ENCODE measurements around the gene FAR1. TPM values are rescaled to one million over a fixed set of nuclear protein-coding genes. Genes with fewer than 3 reads are reported as not detected.

The FAR1 gene
- total RNA-seq, 1 donor from 2014 or later = 58.0 TPM

GRCh38 chr11:13674799-13675509 lies 6.5 kb downstream of the FAR1 start:
- Mint-ChIP-seq H3K9me3 (ENCODE audit: low read depth) (no peaks in the 10 kb centered on the region), H3K36me3 (ENCODE audit: insufficient read depth) (peaks cover 9% of the 10 kb centered on the region), H3K27me3 (peaks cover 49% of the 10 kb centered on the region), H3K4me3 (ENCODE audit: low read depth) (no peak overlapping the region), H3K27ac (no peak overlapping the region), H3K4me1 (ENCODE audit: low read depth) (peaks cover 28% of the 10 kb centered on the region)
- DNase-seq (ENCODE audit: low spot score, unreplicated experiment) = no peak
- no peak for TF ChIP-seq CTCF (IDR thresholded peaks at IDR 0.05; ENCODE audit: unreplicated experiment)

- Mint-ChIP-seq H3K4me1 (ENCODE audit: low read depth) (peaks cover 21% of the 10 kb centered on the region), H3K27ac (no peak overlapping the region), H3K4me3 (ENCODE audit: low read depth) (no peak overlapping the region), H3K9me3 (ENCODE audit: low read depth) (no peaks in the 10 kb centered on the region), H3K27me3 (peaks cover 56% of the 10 kb centered on the region), H3K36me3 (ENCODE audit: insufficient read depth) (peaks cover 7% of the 10 kb centered on the region)
- DNase-seq (ENCODE audit: low spot score, unreplicated experiment) = no peak
- no peak for TF ChIP-seq CTCF (IDR thresholded peaks at IDR 0.05; ENCODE audit: unreplicated experiment)
Measured at GRCh38 chr11:13676576-13676975, 8.1 kb downstream of the FAR1 start.

GRCh38 chr11:13679768-13680167 lies 11.3 kb downstream of the FAR1 start:
- no peak overlapping the region for H3K4me3 Mint-ChIP-seq (ENCODE audit: low read depth)
- no peak for DNase-seq (ENCODE audit: low spot score, unreplicated experiment)
- no peak for TF ChIP-seq CTCF (IDR thresholded peaks at IDR 0.05; ENCODE audit: unreplicated experiment)
- H3K36me3 Mint-ChIP-seq (ENCODE audit: insufficient read depth) = peaks cover 5% of the 10 kb centered on the region
- H3K4me1 Mint-ChIP-seq (ENCODE audit: low read depth) = peaks cover 13% of the 10 kb centered on the region
- peaks cover 50% of the 10 kb centered on the region for H3K27me3 Mint-ChIP-seq
- H3K9me3 Mint-ChIP-seq (ENCODE audit: low read depth) = no peaks in the 10 kb centered on the region
- no peak overlapping the region for H3K27ac Mint-ChIP-seq

- H3K4me3 Mint-ChIP-seq (ENCODE audit: low read depth) = no peak overlapping the region
- peaks cover 42% of the 10 kb centered on the region for H3K27me3 Mint-ChIP-seq
- H3K9me3 Mint-ChIP-seq (ENCODE audit: low read depth) = no peaks in the 10 kb centered on the region
- H3K4me1 Mint-ChIP-seq (ENCODE audit: low read depth) = peaks cover 12% of the 10 kb centered on the region
- no peak for DNase-seq (ENCODE audit: low spot score, unreplicated experiment)
- no peak overlapping the region for H3K27ac Mint-ChIP-seq
- H3K36me3 Mint-ChIP-seq (ENCODE audit: insufficient read depth) = peaks cover 5% of the 10 kb centered on the region
- no peak for TF ChIP-seq CTCF (IDR thresholded peaks at IDR 0.05; ENCODE audit: unreplicated experiment)
Measured at GRCh38 chr11:13680501-13681264, 12.2 kb downstream of the FAR1 start.

- Mint-ChIP-seq H3K27ac (no peak overlapping the region), H3K27me3 (peaks cover 47% of the 10 kb centered on the region), H3K4me1 (ENCODE audit: low read depth) (peaks cover 8% of the 10 kb centered on the region), H3K4me3 (ENCODE audit: low read depth) (no peak overlapping the region), H3K9me3 (ENCODE audit: low read depth) (no peaks in the 10 kb centered on the region), H3K36me3 (ENCODE audit: insufficient read depth) (peaks cover 5% of the 10 kb centered on the region)
- no peak for TF ChIP-seq CTCF (IDR thresholded peaks at IDR 0.05; ENCODE audit: unreplicated experiment)
- no peak for DNase-seq (ENCODE audit: low spot score, unreplicated experiment)
Measured at GRCh38 chr11:13681446-13681845, 13.0 kb downstream of the FAR1 start.
